Measurements from ENCODE around the gene USP3. TPM values are rescaled to one million over a fixed set of nuclear protein-coding genes. Genes with fewer than 3 reads are reported as not detected.
A peak's percentile ranks its signal among the peaks of the same experiment; 100 is the strongest.

USP3 gene
- total RNA-seq, 1 experiment from 2014 or later, result 54.2 TPM

DNA sequence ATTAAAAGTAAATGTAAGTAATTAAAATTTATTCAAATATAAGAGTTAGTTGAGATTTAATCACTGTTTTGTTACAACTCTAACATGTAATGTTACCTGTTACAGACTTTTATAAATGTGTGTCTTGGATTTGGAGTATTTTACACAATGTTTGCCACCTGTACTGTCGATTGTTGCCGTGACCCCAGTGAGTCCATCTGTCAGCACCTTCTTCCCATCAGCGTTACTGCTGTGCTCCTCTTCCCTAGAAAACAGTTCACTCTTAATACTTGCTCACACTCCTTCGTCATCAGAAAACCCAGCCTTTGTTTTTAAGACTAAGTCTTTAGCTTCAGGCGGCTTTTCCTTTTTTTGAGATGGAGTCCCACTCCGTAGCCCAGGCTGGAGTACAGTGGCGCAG lies 52.3 kb downstream of the USP3 start:
- no peak overlapping the region for H3K4me3 ChIP-seq (ENCODE audit: low read depth, low read length)
- H3K27me3 ChIP-seq (replicated peaks; ENCODE audit: control insufficient read depth, insufficient read depth, low read length), result no peaks in the 10 kb centered on the region
- no peaks in the 10 kb centered on the region for H3K36me3 ChIP-seq (ENCODE audit: control insufficient read depth, insufficient read depth, low read length)
- TF ChIP-seq, protein P1, sequence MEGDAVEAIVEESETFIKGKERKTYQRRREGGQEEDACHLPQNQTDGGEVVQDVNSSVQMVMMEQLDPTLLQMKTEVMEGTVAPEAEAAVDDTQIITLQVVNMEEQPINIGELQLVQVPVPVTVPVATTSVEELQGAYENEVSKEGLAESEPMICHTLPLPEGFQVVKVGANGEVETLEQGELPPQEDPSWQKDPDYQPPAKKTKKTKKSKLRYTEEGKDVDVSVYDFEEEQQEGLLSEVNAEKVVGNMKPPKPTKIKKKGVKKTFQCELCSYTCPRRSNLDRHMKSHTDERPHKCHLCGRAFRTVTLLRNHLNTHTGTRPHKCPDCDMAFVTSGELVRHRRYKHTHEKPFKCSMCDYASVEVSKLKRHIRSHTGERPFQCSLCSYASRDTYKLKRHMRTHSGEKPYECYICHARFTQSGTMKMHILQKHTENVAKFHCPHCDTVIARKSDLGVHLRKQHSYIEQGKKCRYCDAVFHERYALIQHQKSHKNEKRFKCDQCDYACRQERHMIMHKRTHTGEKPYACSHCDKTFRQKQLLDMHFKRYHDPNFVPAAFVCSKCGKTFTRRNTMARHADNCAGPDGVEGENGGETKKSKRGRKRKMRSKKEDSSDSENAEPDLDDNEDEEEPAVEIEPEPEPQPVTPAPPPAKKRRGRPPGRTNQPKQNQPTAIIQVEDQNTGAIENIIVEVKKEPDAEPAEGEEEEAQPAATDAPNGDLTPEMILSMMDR (IDR thresholded peaks at IDR 0.05; ENCODE audit: insufficient read depth in 1 of 2, low read depth in 1 of 2, low read length in 1 of 2, severe bottlenecking in 1 of 2, unreplicated experiment in 1 of 2), result no peak
- H3K9me3 Mint-ChIP-seq (ENCODE audit: unreplicated experiment), result no peaks in the 10 kb centered on the region
- POLR2A ChIA-PET, result no interaction called here
- H3K27me3 Mint-ChIP-seq (ENCODE audit: insufficient read depth, unreplicated experiment), result no peaks in the 10 kb centered on the region
- CTCF ChIA-PET, result no interaction called here
- H3K4me1 Mint-ChIP-seq (ENCODE audit: low read depth, unreplicated experiment), result peaks cover 6% of the 10 kb centered on the region
- H3K4me1 ChIP-seq, result no peaks in the 10 kb centered on the region
- BruUV-seq (replicated peaks), result no TSS peak
- no peaks in the 10 kb centered on the region for H3K9me3 ChIP-seq
- DNase-seq, result no peak
- no peak overlapping the region for H3K27ac Mint-ChIP-seq (ENCODE audit: unreplicated experiment)
- peaks cover 35% of the 10 kb centered on the region for H3K36me3 Mint-ChIP-seq (ENCODE audit: insufficient read depth, unreplicated experiment)
- no peak overlapping the region for H3K4me3 Mint-ChIP-seq (ENCODE audit: unreplicated experiment)
- intact Hi-C loops (cut with micrococcal nuclease; ENCODE audit: unreplicated experiment), result no loop called here

DNA sequence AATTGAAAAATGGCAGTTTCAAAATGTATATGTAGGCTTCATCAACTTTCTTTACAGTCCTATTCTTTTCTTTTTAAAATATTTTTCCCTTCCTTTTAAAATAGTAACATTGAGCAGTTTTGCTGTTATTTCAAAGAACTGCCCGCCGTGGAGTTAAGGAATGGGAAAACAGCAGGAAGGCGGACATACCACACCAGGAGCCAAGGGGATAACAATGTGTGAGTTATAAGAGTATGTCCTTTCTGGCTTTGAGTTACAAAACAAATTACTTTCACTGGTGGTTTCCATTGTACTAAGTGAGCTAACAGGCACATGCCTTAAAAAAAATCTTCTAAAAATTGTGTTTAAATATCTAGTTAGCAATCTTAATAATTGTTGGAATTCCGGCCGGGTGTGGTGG lies 55.4 kb downstream of the USP3 start:
- Histone ChIP-seq H3K4me1 (no peaks in the 10 kb centered on the region), H3K9me3 (no peaks in the 10 kb centered on the region), H3K36me3 (ENCODE audit: control insufficient read depth, insufficient read depth, low read length) (no peaks in the 10 kb centered on the region), H3K27me3 (replicated peaks; ENCODE audit: control insufficient read depth, insufficient read depth, low read length) (no peaks in the 10 kb centered on the region), H3K4me3 (ENCODE audit: low read depth, low read length) (no peak overlapping the region)
- BruUV-seq (replicated peaks), result no TSS peak
- H3K4me1 Mint-ChIP-seq (ENCODE audit: low read depth, unreplicated experiment), result peaks cover 6% of the 10 kb centered on the region
- H3K9me3 Mint-ChIP-seq (ENCODE audit: unreplicated experiment), result no peaks in the 10 kb centered on the region
- DNase-seq, result no peak
- no peak overlapping the region for H3K27ac Mint-ChIP-seq (ENCODE audit: unreplicated experiment)
- POLR2A ChIA-PET, result no interaction called here
- H3K27me3 Mint-ChIP-seq (ENCODE audit: insufficient read depth, unreplicated experiment), result no peaks in the 10 kb centered on the region
- TF ChIP-seq, protein P1 (IDR thresholded peaks at IDR 0.05; ENCODE audit: insufficient read depth in 1 of 2, low read depth in 1 of 2, low read length in 1 of 2, severe bottlenecking in 1 of 2, unreplicated experiment in 1 of 2), result no peak
- H3K36me3 Mint-ChIP-seq (ENCODE audit: insufficient read depth, unreplicated experiment), result peaks cover 38% of the 10 kb centered on the region
- intact Hi-C loops (cut with micrococcal nuclease; ENCODE audit: unreplicated experiment), result no loop called here
- no peak overlapping the region for H3K4me3 Mint-ChIP-seq (ENCODE audit: unreplicated experiment)
- CTCF ChIA-PET, result no interaction called here

DNA sequence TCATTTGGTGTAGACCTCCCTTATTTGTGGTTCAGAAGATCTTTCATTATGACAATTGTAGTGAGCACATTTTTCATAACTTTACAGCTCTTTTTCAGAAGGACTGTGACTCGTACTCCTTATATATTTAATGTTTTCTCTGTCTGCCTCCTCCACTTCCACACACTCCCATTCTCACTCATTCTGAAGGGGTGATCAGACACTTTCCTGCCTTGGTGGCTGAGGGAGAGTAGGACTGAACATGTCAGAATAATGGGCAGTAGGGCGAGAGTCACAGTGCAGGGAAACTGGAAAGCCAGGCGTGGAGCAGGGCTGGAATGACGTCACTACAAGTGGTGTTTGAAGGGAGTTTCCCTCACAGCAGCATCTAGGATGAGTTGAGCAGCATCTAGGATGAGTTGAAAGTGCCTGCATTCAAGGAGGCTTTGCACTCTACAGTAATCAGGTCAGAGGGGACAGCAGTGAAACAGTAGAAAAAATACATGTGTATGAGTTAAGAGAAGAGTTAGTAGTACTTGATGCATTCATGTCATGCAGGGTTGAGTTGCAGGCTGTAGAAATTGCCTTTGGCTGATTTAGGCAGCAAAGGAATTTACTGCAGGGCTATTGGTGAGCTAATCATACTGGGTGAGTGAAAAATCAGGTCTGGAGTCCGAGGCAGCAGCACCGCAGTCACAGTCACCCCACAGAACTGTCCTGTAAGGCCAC lies 56.5 kb downstream of the USP3 start:
- TF ChIP-seq, protein P1 (IDR thresholded peaks at IDR 0.05; ENCODE audit: insufficient read depth in 1 of 2, low read depth in 1 of 2, low read length in 1 of 2, severe bottlenecking in 1 of 2, unreplicated experiment in 1 of 2), result no peak
- Mint-ChIP-seq H3K27me3 (ENCODE audit: insufficient read depth, unreplicated experiment) (no peaks in the 10 kb centered on the region), H3K27ac (ENCODE audit: unreplicated experiment) (peak overlapping the region; percentile 31), H3K9me3 (ENCODE audit: unreplicated experiment) (no peaks in the 10 kb centered on the region), H3K4me1 (ENCODE audit: low read depth, unreplicated experiment) (peaks cover 6% of the 10 kb centered on the region), H3K36me3 (ENCODE audit: insufficient read depth, unreplicated experiment) (peaks cover 39% of the 10 kb centered on the region), H3K4me3 (ENCODE audit: unreplicated experiment) (no peak overlapping the region)
- intact Hi-C loops (cut with micrococcal nuclease; ENCODE audit: unreplicated experiment), result no loop called here
- Histone ChIP-seq H3K4me1 (no peaks in the 10 kb centered on the region), H3K27me3 (replicated peaks; ENCODE audit: control insufficient read depth, insufficient read depth, low read length) (no peaks in the 10 kb centered on the region), H3K4me3 (ENCODE audit: low read depth, low read length) (no peak overlapping the region), H3K36me3 (ENCODE audit: control insufficient read depth, insufficient read depth, low read length) (no peaks in the 10 kb centered on the region), H3K9me3 (no peaks in the 10 kb centered on the region)
- DNase-seq, result no peak
- ChIA-PET POLR2A (no interaction called here), CTCF (no interaction called here)
- BruUV-seq (replicated peaks), result no TSS peak

Data from Caco-2 (cell line).